HG02610 (cell line): ENCODE data around the gene ITGA1.
"Not testable (repeated sequence)": the region's sequence is repeated elsewhere in the genome, so short reads cannot be mapped to it uniquely, and the experiment has no call there.

Source experiments
- ATAC-seq: cut with Tn5 transposase; IDR thresholded peaks from one replicate; pipeline ENCODE4 v1.9.1; 2021; ENCODE audit warnings: mild to moderate bottlenecking, moderate library complexity; ENCODE audit not compliant: unreplicated experiment

ITGA1 gene

GRCh38 chr5:52800394-52801213 lies 12.9 kb downstream of the ITGA1 start:
- peak; percentile 49 for ATAC-seq

GRCh38 chr5:52801329-52801728 lies 13.6 kb downstream of the ITGA1 start:
- no peak for ATAC-seq

GRCh38 chr5:52802272-52802973 lies 14.7 kb downstream of the ITGA1 start:
- ATAC-seq = no peak

GRCh38 chr5:52802974-52803336 lies 15.2 kb downstream of the ITGA1 start:
- no peak for ATAC-seq

GRCh38 chr5:52804387-52804791 lies 16.7 kb downstream of the ITGA1 start:
- ATAC-seq = no peak

- ATAC-seq = no peak
Measured at GRCh38 chr5:52804981-52805380, 17.3 kb downstream of the ITGA1 start.

- ATAC-seq = no peak
Measured at GRCh38 chr5:52805615-52806014, 17.9 kb downstream of the ITGA1 start.

GRCh38 chr5:52807037-52807436 lies 19.3 kb downstream of the ITGA1 start:
- ATAC-seq = no peak

- no peak for ATAC-seq
Measured at GRCh38 chr5:52807723-52808122, 20.0 kb downstream of the ITGA1 start.

- no peak for ATAC-seq
Measured at GRCh38 chr5:52808316-52808901, 20.7 kb downstream of the ITGA1 start.

- no peak for ATAC-seq
Measured at GRCh38 chr5:52809884-52810283, 22.2 kb downstream of the ITGA1 start.

GRCh38 chr5:52810426-52810825 lies 22.7 kb downstream of the ITGA1 start:
- ATAC-seq = no peak

- ATAC-seq = no peak
Measured at GRCh38 chr5:52811067-52811749, 23.5 kb downstream of the ITGA1 start.

GRCh38 chr5:52814352-52815148 lies 26.8 kb downstream of the ITGA1 start:
- no peak for ATAC-seq

- ATAC-seq = no peak
Measured at GRCh38 chr5:52817818-52818217, 30.1 kb downstream of the ITGA1 start.

GRCh38 chr5:52818360-52818759 lies 30.6 kb downstream of the ITGA1 start:
- ATAC-seq = no peak

GRCh38 chr5:52818807-52819206 lies 31.1 kb downstream of the ITGA1 start:
- ATAC-seq = not testable (repeated sequence)

GRCh38 chr5:52821901-52822300 lies 34.2 kb downstream of the ITGA1 start:
- ATAC-seq = no peak

GRCh38 chr5:52822437-52822836 lies 34.7 kb downstream of the ITGA1 start:
- ATAC-seq = no peak

- no peak for ATAC-seq
Measured at GRCh38 chr5:52824827-52825226, 37.1 kb downstream of the ITGA1 start.

GRCh38 chr5:52825826-52826225 lies 38.1 kb downstream of the ITGA1 start:
- peak; percentile 99 for ATAC-seq
